Mesothelial cell of epicardium (in vitro differentiated cells): ENCODE measurements around the gene GNS. TPM values are rescaled to one million over a fixed set of nuclear protein-coding genes. Genes with fewer than 3 reads are reported as not detected.
"Not testable (repeated sequence)": the region's sequence is repeated elsewhere in the genome, so short reads cannot be mapped to it uniquely, and the experiment has no call there.

Experiments used
- DNase-seq, 2 experiments: peaks; one replicate each; pipeline ENCODE4 v3.0.0; 2021; ENCODE audit warnings: low spot score in 2 of 2; ENCODE audit not compliant: unreplicated experiment in 2 of 2
- H3K27ac Mint-ChIP-seq: 2 replicates; pipeline ENCODE4 v1.8.0; 2021; ENCODE audit warnings: mixed read lengths
- H3K27me3 Mint-ChIP-seq: 2 replicates; pipeline ENCODE4 v1.8.0; 2021; ENCODE audit warnings: low read depth, mixed read lengths
- H3K36me3 Mint-ChIP-seq: 2 replicates; pipeline ENCODE4 v1.8.0; 2021; ENCODE audit warnings: mixed read lengths
- H3K4me1 Mint-ChIP-seq: 2 replicates; pipeline ENCODE4 v1.8.0; 2021; ENCODE audit warnings: mixed read lengths
- H3K4me3 Mint-ChIP-seq: 2 replicates; pipeline ENCODE4 v1.8.0; 2021; ENCODE audit warnings: mild to moderate bottlenecking, moderate library complexity, mixed read lengths
- H3K9me3 Mint-ChIP-seq: 2 replicates; pipeline ENCODE4 v1.8.0; 2021; ENCODE audit warnings: mixed read lengths
- CTCF ChIP-seq: fragments of 200-600 bp; sonication (generic); IDR thresholded peaks from one replicate; pipeline ENCODE4 v1.5.0; 2021; ENCODE audit warnings: antibody characterized with exemption; ENCODE audit not compliant: unreplicated experiment
- total RNA-seq: library from RNA; stranded (reverse); gene quantifications from 3 replicates; pipeline ENCODE4 v1.2.1, GENCODE V29; 2021

The GNS gene
- total RNA-seq, 1 donor from 2014 or later: 67.4 TPM

GRCh38 chr12:64782191-64782876 is 23.1 kb upstream of the GNS start:
- H3K4me3 Mint-ChIP-seq: peak overlapping the region; percentile 71
- peaks cover 67% of the 10 kb centered on the region for H3K27me3 Mint-ChIP-seq

GRCh38 chr12:64781280-64782190 is 22.3 kb upstream of the GNS start:
- DNase-seq: peak in 1 of 2 experiments; percentile 39
- Mint-ChIP-seq H3K36me3 (peaks cover 3% of the 10 kb centered on the region), H3K27ac (peak overlapping the region; percentile 44), H3K27me3 (peaks cover 75% of the 10 kb centered on the region), H3K4me1 (peaks cover 17% of the 10 kb centered on the region), H3K4me3 (peak overlapping the region; percentile 71), H3K9me3 (peaks cover 8% of the 10 kb centered on the region)
- no peak for TF ChIP-seq CTCF

More at GRCh38 chr12:64782191-64782876, 23.1 kb upstream of the GNS start:
- Mint-ChIP-seq H3K27ac (no peak overlapping the region), H3K36me3 (peaks cover 2% of the 10 kb centered on the region), H3K9me3 (peaks cover under 1% of the 10 kb centered on the region), H3K4me1 (peaks cover 17% of the 10 kb centered on the region)
- DNase-seq: no peak
- no peak for TF ChIP-seq CTCF

GRCh38 chr12:64780531-64781279 is 21.5 kb upstream of the GNS start:
- Mint-ChIP-seq H3K36me3 (peaks cover 9% of the 10 kb centered on the region), H3K27ac (no peak overlapping the region)
- no peak for TF ChIP-seq CTCF

GRCh38 chr12:64780132-64780530 is 20.9 kb upstream of the GNS start:
- H3K4me3 Mint-ChIP-seq: peak overlapping the region; percentile 58
- peaks cover 17% of the 10 kb centered on the region for H3K4me1 Mint-ChIP-seq
- H3K9me3 Mint-ChIP-seq: peaks cover 22% of the 10 kb centered on the region
- H3K27ac Mint-ChIP-seq: no peak overlapping the region
- peaks cover 11% of the 10 kb centered on the region for H3K36me3 Mint-ChIP-seq
- DNase-seq: no peak
- peaks cover 89% of the 10 kb centered on the region for H3K27me3 Mint-ChIP-seq
- no peak for TF ChIP-seq CTCF

More at GRCh38 chr12:64780531-64781279, 21.5 kb upstream of the GNS start:
- H3K27me3 Mint-ChIP-seq: peaks cover 83% of the 10 kb centered on the region
- H3K4me3 Mint-ChIP-seq: peak overlapping the region; percentile 71
- H3K4me1 Mint-ChIP-seq: peaks cover 17% of the 10 kb centered on the region
- peak; percentile 31 to 54 for DNase-seq
- peaks cover 17% of the 10 kb centered on the region for H3K9me3 Mint-ChIP-seq

- Mint-ChIP-seq H3K27me3 (peaks cover 86% of the 10 kb centered on the region), H3K27ac (no peak overlapping the region), H3K4me3 (peak overlapping the region; percentile 58), H3K9me3 (peaks cover 24% of the 10 kb centered on the region), H3K36me3 (peaks cover 12% of the 10 kb centered on the region), H3K4me1 (peaks cover 17% of the 10 kb centered on the region)
- no peak for DNase-seq
- no peak for TF ChIP-seq CTCF
Observed at GRCh38 chr12:64779354-64779974, 20.3 kb upstream of the GNS start.

GRCh38 chr12:64775147-64775736 is 16.0 kb upstream of the GNS start:
- not testable (repeated sequence) for H3K4me3 Mint-ChIP-seq, H3K4me1 Mint-ChIP-seq, DNase-seq, H3K27ac Mint-ChIP-seq
- H3K9me3 Mint-ChIP-seq: peaks cover 40% of the 10 kb centered on the region
- peaks cover 55% of the 10 kb centered on the region for H3K27me3 Mint-ChIP-seq
- peaks cover 22% of the 10 kb centered on the region for H3K36me3 Mint-ChIP-seq
